HFF-Myc (cell line): ENCODE data around the gene CORO7.

Experiments used
- DNase-seq: peaks from one replicate; pipeline ENCODE4 v3.0.0-alpha.2; 2011; ENCODE audit warnings: low read depth; ENCODE audit errors: extremely low read depth
- H3K4me3 ChIP-seq: replicated peaks from 2 replicates; pipeline ENCODE4 v1.5.1; 2011; ENCODE audit warnings: low read depth, mild to moderate bottlenecking, control low read depth, low read length
- TF ChIP-seq, protein P1 (sequence below): IDR thresholded peaks from 2 replicates; pipeline ENCODE4 v1.5.1; 2012; ENCODE audit warnings: mild to moderate bottlenecking, low read depth, low read length, control low read depth; ENCODE audit errors: missing control alignments

The CORO7 gene

DNA sequence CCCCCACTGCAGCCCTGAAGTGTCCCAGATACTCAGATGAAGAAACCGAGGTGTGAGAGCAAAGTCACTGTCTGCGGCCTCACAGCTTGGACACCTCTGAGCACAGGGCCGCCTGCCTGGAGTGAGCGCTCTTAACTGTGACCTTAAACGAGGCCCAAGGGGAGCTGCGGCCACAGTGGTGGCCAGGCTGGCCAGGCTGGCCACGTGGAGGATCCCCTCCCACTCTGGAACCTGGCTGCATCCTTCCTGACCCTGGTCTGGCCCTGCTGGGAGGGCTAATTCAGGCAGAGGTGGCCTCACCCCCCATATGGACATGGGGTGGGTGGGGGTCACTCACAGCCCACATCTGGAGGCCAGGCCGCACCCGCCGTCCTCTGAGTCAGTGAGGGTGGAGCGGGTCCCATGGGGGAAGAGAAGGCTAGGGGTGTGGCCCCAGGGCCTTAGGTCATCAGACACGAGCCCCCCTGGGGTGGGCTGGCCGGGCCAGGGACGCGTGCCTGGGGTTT lies 38.2 kb downstream of the CORO7 start:
- TF ChIP-seq, protein P1, sequence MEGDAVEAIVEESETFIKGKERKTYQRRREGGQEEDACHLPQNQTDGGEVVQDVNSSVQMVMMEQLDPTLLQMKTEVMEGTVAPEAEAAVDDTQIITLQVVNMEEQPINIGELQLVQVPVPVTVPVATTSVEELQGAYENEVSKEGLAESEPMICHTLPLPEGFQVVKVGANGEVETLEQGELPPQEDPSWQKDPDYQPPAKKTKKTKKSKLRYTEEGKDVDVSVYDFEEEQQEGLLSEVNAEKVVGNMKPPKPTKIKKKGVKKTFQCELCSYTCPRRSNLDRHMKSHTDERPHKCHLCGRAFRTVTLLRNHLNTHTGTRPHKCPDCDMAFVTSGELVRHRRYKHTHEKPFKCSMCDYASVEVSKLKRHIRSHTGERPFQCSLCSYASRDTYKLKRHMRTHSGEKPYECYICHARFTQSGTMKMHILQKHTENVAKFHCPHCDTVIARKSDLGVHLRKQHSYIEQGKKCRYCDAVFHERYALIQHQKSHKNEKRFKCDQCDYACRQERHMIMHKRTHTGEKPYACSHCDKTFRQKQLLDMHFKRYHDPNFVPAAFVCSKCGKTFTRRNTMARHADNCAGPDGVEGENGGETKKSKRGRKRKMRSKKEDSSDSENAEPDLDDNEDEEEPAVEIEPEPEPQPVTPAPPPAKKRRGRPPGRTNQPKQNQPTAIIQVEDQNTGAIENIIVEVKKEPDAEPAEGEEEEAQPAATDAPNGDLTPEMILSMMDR: no peak
- H3K4me3 ChIP-seq: no peak overlapping the region
- DNase-seq: no peak

DNA sequence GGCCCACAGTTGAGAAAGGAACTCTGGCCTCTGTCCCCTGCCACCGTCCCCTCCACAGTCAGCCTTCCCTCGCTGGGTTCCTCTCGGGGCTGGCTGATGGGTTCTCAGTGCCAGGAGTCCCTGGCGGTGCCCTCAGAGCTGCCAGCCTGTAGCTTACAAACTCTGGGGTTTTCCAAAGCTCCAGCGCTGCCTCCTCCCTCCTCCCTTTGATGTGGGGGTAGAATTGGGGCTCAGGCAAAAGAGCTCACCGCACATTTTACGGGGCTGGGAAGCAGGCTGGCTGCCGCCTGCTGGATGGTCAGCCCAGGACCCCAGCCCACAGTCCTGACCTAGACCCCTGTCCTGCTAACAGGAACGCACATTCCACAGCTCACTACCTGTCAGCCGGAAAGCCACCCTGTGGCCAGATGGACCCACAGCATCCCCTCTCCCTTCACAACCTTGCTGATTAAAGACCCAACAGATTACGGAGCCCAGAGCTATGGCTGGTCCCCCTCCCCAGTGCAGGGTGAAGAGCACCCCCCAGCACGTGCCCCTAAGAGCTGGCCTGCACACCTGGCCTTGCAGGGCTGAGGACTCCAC lies 38.7 kb downstream of the CORO7 start:
- no peak for DNase-seq
- TF ChIP-seq, protein P1: peak; percentile 11
- H3K4me3 ChIP-seq: no peak overlapping the region

DNA sequence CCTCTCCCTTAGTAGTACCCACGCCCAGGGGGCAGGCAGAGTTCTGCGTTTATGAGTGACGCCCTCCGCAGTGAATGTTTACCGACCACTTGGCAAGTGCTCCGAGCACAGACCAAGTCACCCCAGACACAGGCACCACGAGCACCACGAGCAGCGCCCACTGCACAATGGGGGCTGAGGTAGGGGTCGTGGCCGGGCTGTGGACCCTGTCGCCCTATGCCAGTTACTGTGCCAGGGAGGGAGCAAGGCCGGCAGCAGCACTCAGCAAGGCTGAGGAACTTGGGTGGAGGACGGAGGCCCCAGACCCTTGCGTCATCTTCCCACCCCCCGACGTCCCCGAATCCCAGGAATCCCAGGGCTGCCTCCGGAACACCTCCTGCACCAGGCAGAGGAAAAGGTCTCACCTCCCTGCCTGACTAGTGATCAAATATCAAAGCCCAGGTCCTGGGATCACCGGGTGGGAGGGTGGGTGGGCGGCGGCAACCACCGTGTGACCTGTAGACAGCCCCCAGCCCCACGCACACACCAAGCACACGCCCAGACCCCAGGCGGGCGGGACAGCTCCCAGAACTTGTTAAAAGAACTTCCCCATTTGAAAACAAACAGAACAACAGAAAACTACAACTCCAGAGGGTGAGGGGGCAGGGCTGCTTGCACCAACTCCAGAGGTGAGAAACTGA lies 39.4 kb downstream of the CORO7 start:
- peak overlapping the region; percentile 24 for H3K4me3 ChIP-seq
- TF ChIP-seq, protein P1: no peak
- no peak for DNase-seq

DNA sequence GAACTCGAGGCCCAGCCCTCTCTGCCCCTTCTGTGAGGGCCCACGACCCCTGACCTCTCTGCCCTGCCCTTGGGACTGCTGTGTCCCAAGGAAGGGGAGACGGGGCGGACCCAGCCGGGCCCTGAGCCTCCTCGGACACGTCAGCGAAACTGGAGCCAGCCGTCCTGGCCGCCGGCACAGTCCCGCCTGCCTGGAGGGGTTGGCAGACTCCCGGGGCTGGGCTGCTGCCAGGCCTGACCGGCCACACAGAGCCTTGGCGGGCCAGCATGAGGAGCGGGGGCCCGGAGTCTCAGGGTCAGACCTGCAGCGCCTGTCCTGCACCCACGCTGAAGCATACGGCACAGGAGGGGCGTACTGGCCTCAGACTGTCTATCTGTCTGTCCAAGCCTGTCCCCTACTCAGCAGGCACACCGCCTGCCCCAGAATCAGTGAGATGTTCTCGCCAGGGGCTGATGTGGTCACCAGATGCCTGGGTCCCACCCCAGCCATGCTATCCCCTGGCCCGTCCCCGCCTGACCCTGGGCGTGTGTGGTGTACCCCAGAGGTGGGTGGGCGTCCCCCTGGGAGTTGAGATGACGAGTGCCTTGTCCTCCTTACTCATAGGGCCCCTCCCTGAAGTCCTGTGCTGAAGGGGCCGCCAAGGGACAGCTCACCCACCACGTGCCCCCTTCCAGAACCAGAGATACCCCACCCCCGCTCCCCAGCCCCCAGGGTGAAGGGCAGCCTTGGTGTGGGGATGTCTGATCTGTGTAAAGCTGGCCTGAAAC lies 40.1 kb downstream of the CORO7 start:
- peak overlapping the region; percentile 24 for H3K4me3 ChIP-seq

DNA sequence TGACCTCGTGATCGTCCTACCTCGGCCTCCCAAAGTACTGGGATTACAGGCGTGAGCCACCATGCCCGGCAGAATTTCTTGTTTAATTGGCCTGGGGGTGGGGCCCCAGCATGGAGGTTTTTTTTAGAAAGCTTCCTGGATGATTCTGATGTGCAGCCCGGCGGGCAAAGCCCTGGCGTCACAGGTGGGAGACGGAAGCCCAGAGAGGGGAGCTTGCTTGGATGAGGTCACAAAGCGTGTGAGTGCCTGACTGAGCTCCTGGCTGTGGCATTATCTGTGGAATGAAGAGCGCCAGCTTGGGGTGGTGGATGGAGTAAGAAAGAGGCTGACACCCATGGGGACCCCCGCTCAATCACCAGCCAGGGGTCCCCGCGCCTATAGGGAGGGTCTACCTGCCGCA lies 40.7 kb downstream of the CORO7 start:
- DNase-seq: no peak
- TF ChIP-seq, protein P1: no peak
- H3K4me3 ChIP-seq: peak overlapping the region; percentile 24

More for the DNA sequence above, 40.1 kb downstream of the CORO7 start:
- TF ChIP-seq, protein P1: no peak
- no peak for DNase-seq

DNA sequence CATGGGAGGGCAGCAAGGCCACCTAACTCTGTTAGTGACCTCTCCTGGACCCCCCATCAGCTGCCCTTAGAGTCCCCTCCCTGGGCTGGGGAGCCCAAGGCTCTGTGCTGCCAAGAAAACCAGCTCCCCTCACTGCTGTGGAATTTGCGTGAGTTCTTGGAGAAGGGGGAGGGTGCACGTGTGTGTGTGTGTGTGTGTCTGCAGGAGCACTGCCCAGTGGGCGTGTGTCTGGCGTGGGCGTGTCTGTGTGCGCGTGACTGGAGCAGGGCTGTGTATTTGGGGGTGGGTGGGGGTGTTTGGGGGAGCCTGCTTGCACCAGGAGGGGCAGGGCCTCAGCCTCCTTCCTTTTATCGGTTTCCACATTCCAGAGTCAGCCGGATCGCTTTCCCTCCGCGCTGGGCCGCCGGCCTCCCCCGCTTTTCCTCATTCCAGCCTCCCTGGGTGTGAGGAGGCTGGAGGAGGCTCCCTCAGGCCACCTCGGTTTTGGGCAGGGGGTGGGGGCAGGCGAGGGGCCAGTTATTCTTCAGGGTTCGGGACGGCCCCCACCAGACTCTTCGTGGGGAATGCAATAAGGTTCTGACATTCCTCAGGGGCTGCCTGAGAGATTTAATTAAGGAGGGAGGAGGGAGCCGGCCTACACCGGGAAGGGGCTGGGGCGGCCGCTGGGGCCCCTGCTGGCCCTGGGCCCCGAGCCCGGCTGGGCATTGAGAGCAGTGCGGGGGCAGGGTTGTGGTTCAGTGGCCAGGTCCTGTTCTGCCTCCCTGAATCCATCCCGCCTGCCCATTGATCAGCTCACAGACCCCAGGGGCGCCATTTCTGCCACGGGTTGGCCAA lies 42.3 kb downstream of the CORO7 start:
- H3K4me3 ChIP-seq: peak overlapping the region; percentile 97
- TF ChIP-seq, protein P1: no peak
- no peak for DNase-seq
